WERI-Rb-1 (cell line): ENCODE measurements around the gene CDYL.

Experiments used
- DNase-seq: peaks from one replicate; pipeline ENCODE4 v3.0.0-alpha.2; 2020
- H3K27ac ChIP-seq: fragments of 250-450 bp; sonication (Bioruptor Pico); 2 replicates; pipeline ENCODE4 v1.5.1; 2020; ENCODE audit warnings: mild to moderate bottlenecking, moderate library complexity
- H3K27me3 ChIP-seq: fragments of 250-450 bp; sonication (Bioruptor Pico); 2 replicates; pipeline ENCODE4 v1.5.1; 2021; ENCODE audit warnings: mild to moderate bottlenecking, low read depth, moderate library complexity; ENCODE audit not compliant: insufficient read depth, severe bottlenecking
- H3K36me3 ChIP-seq: fragments of 250-450 bp; sonication (Bioruptor Pico); 2 replicates; pipeline ENCODE4 v1.5.1; 2020; ENCODE audit warnings: mild to moderate bottlenecking, moderate library complexity
- H3K4me3 ChIP-seq: 2 replicates; pipeline ENCODE4 v1.5.1; 2011; ENCODE audit warnings: low read depth, mild to moderate bottlenecking, control low read depth, low read length
- H3K9me3 ChIP-seq: fragments of 250-450 bp; sonication (Bioruptor Pico); 2 replicates; pipeline ENCODE4 v1.5.1; 2021; ENCODE audit warnings: mild to moderate bottlenecking, moderate library complexity; ENCODE audit not compliant: severe bottlenecking
- CTCF ChIP-seq: IDR thresholded peaks from 2 replicates; pipeline ENCODE4 v1.5.1; 2011; ENCODE audit warnings: low read depth, mild to moderate bottlenecking, control low read depth, inconsistent platforms, low read length

CDYL gene

GRCh38 chr6:4780360-4780812, 4.2 kb downstream of the CDYL start:
- Histone ChIP-seq H3K27me3 (no peaks in the 10 kb centered on the region), H3K4me3 (no peak overlapping the region), H3K9me3 (peaks cover 6% of the 10 kb centered on the region), H3K36me3 (no peaks in the 10 kb centered on the region), H3K27ac (no peak overlapping the region)
- no peak for TF ChIP-seq CTCF
- peak; percentile 37 for DNase-seq

- Histone ChIP-seq H3K36me3 (no peaks in the 10 kb centered on the region), H3K4me3 (no peak overlapping the region), H3K9me3 (peaks cover 6% of the 10 kb centered on the region), H3K27ac (no peak overlapping the region), H3K27me3 (no peaks in the 10 kb centered on the region)
- no peak for TF ChIP-seq CTCF
- no peak for DNase-seq
Measured at GRCh38 chr6:4781426-4781825, 5.2 kb downstream of the CDYL start.

- Histone ChIP-seq H3K27ac (no peak overlapping the region), H3K4me3 (no peak overlapping the region), H3K36me3 (no peaks in the 10 kb centered on the region), H3K27me3 (no peaks in the 10 kb centered on the region), H3K9me3 (peaks cover 6% of the 10 kb centered on the region)
- no peak for TF ChIP-seq CTCF
- DNase-seq = no peak
Measured at GRCh38 chr6:4781967-4782575, 5.9 kb downstream of the CDYL start.

- no peak overlapping the region for H3K4me3 ChIP-seq
- DNase-seq = no peak
- no peak for TF ChIP-seq CTCF
- H3K27me3 ChIP-seq = no peaks in the 10 kb centered on the region
- no peaks in the 10 kb centered on the region for H3K36me3 ChIP-seq
- no peaks in the 10 kb centered on the region for H3K9me3 ChIP-seq
- H3K27ac ChIP-seq = no peak overlapping the region
Measured at GRCh38 chr6:4786996-4787395, 10.8 kb downstream of the CDYL start.

- H3K27me3 ChIP-seq = no peaks in the 10 kb centered on the region
- H3K36me3 ChIP-seq = no peaks in the 10 kb centered on the region
- DNase-seq = no peak
- H3K27ac ChIP-seq = no peak overlapping the region
- no peaks in the 10 kb centered on the region for H3K9me3 ChIP-seq
- H3K4me3 ChIP-seq = no peak overlapping the region
- TF ChIP-seq CTCF = no peak
Measured at GRCh38 chr6:4788482-4788881, 12.3 kb downstream of the CDYL start.
